ENCODE measurements around the gene ZNF653. TPM values are rescaled to one million over a fixed set of nuclear protein-coding genes. Genes with fewer than 3 reads are reported as not detected.

The ZNF653 gene
- total RNA-seq, 2 donors from 2014 or later: 12.3 to 12.6 TPM

DNA sequence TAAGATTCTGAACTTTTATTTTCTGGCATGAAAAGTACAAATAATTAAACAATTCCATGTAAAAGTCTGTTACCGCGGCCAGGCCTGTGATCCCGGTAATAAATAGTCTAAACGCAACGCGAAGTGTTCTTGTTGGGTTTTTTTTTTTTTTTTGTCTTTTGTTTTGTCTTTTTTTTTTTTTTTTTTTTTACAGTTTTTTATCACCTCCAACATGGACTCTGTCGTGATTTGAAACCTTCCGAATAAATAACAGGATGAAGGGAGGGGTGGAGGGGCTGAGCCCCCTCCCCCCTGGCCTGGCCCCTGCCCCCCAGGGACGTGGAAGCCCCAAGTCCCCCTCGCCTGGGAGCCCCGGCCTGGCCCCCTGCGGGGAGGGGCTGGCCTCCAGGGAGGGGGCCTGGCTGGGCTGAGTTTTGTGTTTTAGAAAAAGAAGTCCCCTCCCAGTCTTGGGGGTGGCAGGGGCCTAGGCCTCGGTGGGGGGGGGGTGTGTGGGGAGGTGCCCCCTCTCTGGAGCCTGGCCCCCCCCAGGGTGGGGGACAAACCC is 54.2 kb downstream of the ZNF653 start:
- Histone ChIP-seq H3K27me3 (ENCODE audit: control insufficient read depth, insufficient read depth, low read length, poor library complexity, severe bottlenecking) (no peaks in the 10 kb centered on the region), H3K36me3 (ENCODE audit: control insufficient read depth, insufficient read depth, low read length) (peaks cover 33% of the 10 kb centered on the region), H3K9ac (ENCODE audit: extremely low read depth, low read length, poor library complexity, severe bottlenecking) (no peak overlapping the region), H3K9me3 (ENCODE audit: control insufficient read depth, low read length) (no peaks in the 10 kb centered on the region), H3K4me3 (ENCODE audit: low read length) (no peak overlapping the region), H3K4me1 (ENCODE audit: control insufficient read depth, insufficient read depth, low read length) (no peaks in the 10 kb centered on the region), H3K27ac (ENCODE audit: low read depth, low read length) (no peak overlapping the region)
- Mint-ChIP-seq H3K27me3 (ENCODE audit: insufficient read depth) (no peaks in the 10 kb centered on the region), H3K4me3 (no peak overlapping the region), H3K36me3 (ENCODE audit: low read depth) (peaks cover 16% of the 10 kb centered on the region), H3K27ac (no peak overlapping the region), H3K9me3 (no peaks in the 10 kb centered on the region), H3K4me1 (peaks cover 4% of the 10 kb centered on the region)
- WGBS, 2 experiments (ENCODE audit: insufficient coverage in 1 of 2, insufficient read length in 1 of 2): 55 to 75% methylated on average over 2 to 10 of the region's 13 CpGs
- no peak for TF ChIP-seq CTCF (conservative IDR thresholded peaks at IDR 0.05)
- no peak for DNase-seq

GRCh38 chr19:11450570-11451326 is 54.9 kb downstream of the ZNF653 start:
- Histone ChIP-seq H3K4me1 (ENCODE audit: control insufficient read depth, insufficient read depth, low read length) (no peaks in the 10 kb centered on the region), H3K36me3 (ENCODE audit: control insufficient read depth, insufficient read depth, low read length) (peaks cover 33% of the 10 kb centered on the region), H3K9ac (ENCODE audit: extremely low read depth, low read length, poor library complexity, severe bottlenecking) (no peak overlapping the region), H3K27ac (ENCODE audit: low read depth, low read length) (no peak overlapping the region), H3K9me3 (ENCODE audit: control insufficient read depth, low read length) (no peaks in the 10 kb centered on the region), H3K27me3 (ENCODE audit: control insufficient read depth, insufficient read depth, low read length, poor library complexity, severe bottlenecking) (no peaks in the 10 kb centered on the region), H3K4me3 (ENCODE audit: low read length) (no peak overlapping the region)
- WGBS, 2 experiments (ENCODE audit: insufficient coverage in 1 of 2, insufficient read length in 1 of 2): 85 to 93% methylated on average over 11 to 21 of the region's 21 CpGs
- Mint-ChIP-seq H3K27ac (no peak overlapping the region), H3K9me3 (no peaks in the 10 kb centered on the region), H3K27me3 (ENCODE audit: insufficient read depth) (no peaks in the 10 kb centered on the region), H3K36me3 (ENCODE audit: low read depth) (peaks cover 16% of the 10 kb centered on the region), H3K4me1 (peaks cover 4% of the 10 kb centered on the region), H3K4me3 (no peak overlapping the region)
- DNase-seq: peak; percentile 47
- TF ChIP-seq CTCF (conservative IDR thresholded peaks at IDR 0.05): no peak

DNA sequence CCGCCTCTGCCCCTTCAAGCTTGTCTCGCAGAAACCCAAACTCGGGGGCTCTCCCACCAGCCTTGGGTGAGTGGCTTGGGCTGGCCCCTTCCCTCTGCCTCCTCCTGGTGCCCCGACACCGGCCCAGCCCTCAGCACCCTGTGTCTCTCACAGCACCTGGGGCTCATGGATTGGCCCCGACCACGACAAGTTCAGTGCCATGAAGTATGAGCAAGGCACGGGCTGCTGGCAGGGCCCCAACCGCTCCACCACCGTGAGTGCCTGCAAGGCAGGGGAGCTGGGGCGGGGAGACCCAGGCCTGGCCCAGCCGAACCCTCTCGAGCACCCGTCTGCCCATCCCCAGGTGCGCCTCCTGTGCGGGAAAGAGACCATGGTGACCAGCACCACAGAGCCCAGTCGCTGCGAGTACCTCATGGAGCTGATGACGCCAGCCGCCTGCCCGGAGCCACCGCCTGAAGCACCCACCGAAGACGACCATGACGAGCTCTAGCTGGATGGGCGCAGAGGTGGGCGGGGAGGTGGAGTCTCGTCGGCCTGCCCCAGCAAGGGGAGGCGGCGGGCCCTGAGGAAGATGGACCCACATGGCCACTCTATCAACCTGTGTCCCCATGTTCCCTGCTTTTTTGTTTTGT is 56.6 kb downstream of the ZNF653 start:
- Mint-ChIP-seq H3K4me3 (no peak overlapping the region), H3K4me1 (peaks cover 4% of the 10 kb centered on the region), H3K36me3 (ENCODE audit: low read depth) (peaks cover 28% of the 10 kb centered on the region), H3K27ac (no peak overlapping the region), H3K27me3 (ENCODE audit: insufficient read depth) (no peaks in the 10 kb centered on the region), H3K9me3 (no peaks in the 10 kb centered on the region)
- Histone ChIP-seq H3K4me1 (ENCODE audit: control insufficient read depth, insufficient read depth, low read length) (no peaks in the 10 kb centered on the region), H3K27ac (ENCODE audit: low read depth, low read length) (no peak overlapping the region), H3K27me3 (ENCODE audit: control insufficient read depth, insufficient read depth, low read length, poor library complexity, severe bottlenecking) (no peaks in the 10 kb centered on the region), H3K9ac (ENCODE audit: extremely low read depth, low read length, poor library complexity, severe bottlenecking) (no peak overlapping the region), H3K36me3 (ENCODE audit: control insufficient read depth, insufficient read depth, low read length) (peaks cover 42% of the 10 kb centered on the region), H3K9me3 (ENCODE audit: control insufficient read depth, low read length) (no peaks in the 10 kb centered on the region), H3K4me3 (ENCODE audit: low read length) (no peak overlapping the region)
- no peak for TF ChIP-seq CTCF (conservative IDR thresholded peaks at IDR 0.05)
- WGBS, 2 experiments (ENCODE audit: insufficient coverage in 1 of 2, insufficient read length in 1 of 2): 95 to 97% methylated on average over 14 to 31 of the region's 31 CpGs
- no peak for DNase-seq

Data from endodermal cell (in vitro differentiated cells).